Measurements from ENCODE around the gene PLPP4.

- TF ChIP-seq CTCF (IDR thresholded peaks at IDR 0.05): no peak
- TF ChIP-seq ZFX (IDR thresholded peaks at IDR 0.05; ENCODE audit: borderline replicate concordance): no peak
Measured at GRCh38 chr10:120514035-120514620, 57.1 kb downstream of the PLPP4 start.
